Measurements from ENCODE around the gene RPS23. TPM values are rescaled to one million over a fixed set of nuclear protein-coding genes. Genes with fewer than 3 reads are reported as not detected.

The RPS23 gene
- total and polyA plus RNA-seq, 2 of the 8 experiments (the other 6 are each of a cell fraction or from before 2014, with no cell fraction given): 2,559 to 4,867 TPM

- H3K9me3 ChIP-seq (ENCODE audit: insufficient read depth in 2 of 2, low read depth in 1 of 2, low read length in 1 of 2): no peaks in the 10 kb centered on the region
- H2BK5ac ChIP-seq (ENCODE audit: low read depth, low read length): no peak overlapping the region
- WGBS, 2 experiments (ENCODE audit: extremely low coverage in 1 of 2, insufficient coverage in 1 of 2, insufficient read length in 1 of 2, insufficient replicate concordance in 2 of 2, low coverage in 1 of 2, low lambda C conversion rate in 2 of 2, missing lambda C conversion rate in 1 of 2): 90% methylated on average over 4 of the region's 4 CpGs; no CpG with 5 or more reads in 1 of the 2 experiments
- no peak overlapping the region for H3K27ac ChIP-seq (ENCODE audit: low read depth, low read length)
- H2AK5ac ChIP-seq (ENCODE audit: low read depth, low read length): no peak overlapping the region
- no peak overlapping the region for H3K9ac ChIP-seq (replicated peaks in 1 of 4; ENCODE audit: extremely low read depth in 1 of 4, low read depth in 3 of 4, low read length in 3 of 4)
- H3K18ac ChIP-seq (ENCODE audit: extremely low read depth, low read length): no peak overlapping the region
- H2AFZ ChIP-seq (ENCODE audit: low read length): no peak overlapping the region
- no peak for FAIRE-seq
- H3K4ac ChIP-seq (replicated peaks; ENCODE audit: insufficient read length, low read depth, low read length): no peak overlapping the region
- no peak overlapping the region for H3K14ac ChIP-seq (ENCODE audit: insufficient read length)
- H2BK20ac ChIP-seq (ENCODE audit: low read length): no peak overlapping the region
- H4K8ac ChIP-seq (ENCODE audit: extremely low read depth, insufficient read depth, low read length): no peak overlapping the region
- H3K27me3 ChIP-seq (replicated peaks in 1 of 4; ENCODE audit: control insufficient read depth in 3 of 4, extremely low read depth in 1 of 4, insufficient read depth in 3 of 4, low read length in 3 of 4): no peaks in the 10 kb centered on the region
- CTCF ChIA-PET (ENCODE audit: partially characterized antibody): interaction anchor here (0.6 to 6.9 kb wide), 4 partner anchors 20 to 1114 kb away, joined by 3 to 130 read pairs (median 3); no protein-coding TSS in a partner anchor
- H2BK12ac ChIP-seq (ENCODE audit: low read depth, low read length): no peak overlapping the region
- no peak overlapping the region for H2BK120ac ChIP-seq (replicated peaks; ENCODE audit: low read depth, low read length)
- H3K4me1 ChIP-seq (replicated peaks in 1 of 4; ENCODE audit: control insufficient read depth in 3 of 4, insufficient read depth in 4 of 4, low read length in 3 of 4): peaks cover 0 to 9% (median 0%) of the 10 kb centered on the region in 4 experiments; a peak in 3 of 7 replicates
- H3K79me2 ChIP-seq (ENCODE audit: control insufficient read depth in 1 of 2, insufficient read depth in 2 of 2, low read length in 2 of 2): no peaks in the 10 kb centered on the region
- no peak overlapping the region for H4K5ac ChIP-seq (ENCODE audit: insufficient read length, low read depth, low read length)
- no peaks in the 10 kb centered on the region for H3K36me3 ChIP-seq (ENCODE audit: control insufficient read depth in 2 of 4, insufficient read depth in 4 of 4, low read length in 3 of 4)
- DNase-seq (ENCODE audit: low read depth in 1 of 2, low spot score in 2 of 2): no peak
- no peak overlapping the region for H2BK15ac ChIP-seq (ENCODE audit: low read length)
- H4K91ac ChIP-seq (replicated peaks; ENCODE audit: insufficient read length, low read length): no peak overlapping the region
- no peaks in the 10 kb centered on the region for H4K20me1 ChIP-seq (replicated peaks in 1 of 2; ENCODE audit: control insufficient read depth in 1 of 2, insufficient read depth in 2 of 2, low read length in 2 of 2)
- H3K4me2 ChIP-seq (ENCODE audit: insufficient read depth in 1 of 2, low read depth in 2 of 2, low read length in 2 of 2): no peak overlapping the region
- no peaks in the 10 kb centered on the region for H3K79me1 ChIP-seq (ENCODE audit: low read depth, low read length)
- POLR2A ChIA-PET (ENCODE audit: partially characterized antibody): no interaction called here
- H3K23ac ChIP-seq (ENCODE audit: insufficient read length): no peak overlapping the region
- H3K56ac ChIP-seq (replicated peaks; ENCODE audit: insufficient read length, low read depth, low read length): no peak overlapping the region
- H3K4me3 ChIP-seq (ENCODE audit: extremely low read depth in 1 of 4, insufficient read depth in 2 of 4, low read depth in 3 of 4, low read length in 4 of 4): no peak overlapping the region
- no peaks in the 10 kb centered on the region for H3K23me2 ChIP-seq (ENCODE audit: low read depth, low read length)
- no peak for TF ChIP-seq TAF7 (optimal IDR thresholded peaks at IDR 0.05; ENCODE audit: borderline replicate concordance, low read depth, low read length)
- TF ChIP-seq NANOG (IDR thresholded peaks at IDR 0.05; ENCODE audit: insufficient read depth, low read depth, low read length, poor library complexity, severe bottlenecking): no peak
- TF ChIP-seq SIRT6 (IDR thresholded peaks at IDR 0.05; ENCODE audit: low read length): no peak
- no peak for TF ChIP-seq KDM5A (IDR thresholded peaks at IDR 0.05; ENCODE audit: low read length)
- no peak for TF ChIP-seq SIN3A (conservative IDR thresholded peaks at IDR 0.05 in 1 of 2, IDR thresholded peaks at IDR 0.05 in 1 of 2; ENCODE audit: low read depth in 1 of 2, low read length in 2 of 2)
- TF ChIP-seq CREB1 (IDR thresholded peaks at IDR 0.05): no peak
- TF ChIP-seq, protein P1, sequence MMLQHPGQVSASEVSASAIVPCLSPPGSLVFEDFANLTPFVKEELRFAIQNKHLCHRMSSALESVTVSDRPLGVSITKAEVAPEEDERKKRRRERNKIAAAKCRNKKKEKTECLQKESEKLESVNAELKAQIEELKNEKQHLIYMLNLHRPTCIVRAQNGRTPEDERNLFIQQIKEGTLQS (IDR thresholded peaks at IDR 0.05; ENCODE audit: insufficient read depth, low read depth, low read length): no peak
- TF ChIP-seq ZNF274 (IDR thresholded peaks at IDR 0.05; ENCODE audit: borderline replicate concordance, extremely low read depth, low read length): no peak
- no peak for TF ChIP-seq TCF12 (IDR thresholded peaks at IDR 0.05; ENCODE audit: low read depth, low read length)
- TF ChIP-seq JUN (IDR thresholded peaks at IDR 0.05; ENCODE audit: low read depth, low read length): no peak
- no peak for TF ChIP-seq SIX5 (IDR thresholded peaks at IDR 0.05; ENCODE audit: low read depth, low read length)
- no peak for TF ChIP-seq SP4 (IDR thresholded peaks at IDR 0.05; ENCODE audit: low read length)
- no peak for TF ChIP-seq POU5F1 (IDR thresholded peaks at IDR 0.05; ENCODE audit: low read depth, low read length)
These were observed 37.0 kb upstream of the RPS23 start for GRCh38 chr5:82314964-82315758.
